ENCODE results near the gene GOPC. TPM values are rescaled to one million over a fixed set of nuclear protein-coding genes. Genes with fewer than 3 reads are reported as not detected.

GOPC gene
- total and polyA plus RNA-seq, 2 of the 13 experiments (the other 11 are each of a cell fraction or from before 2014, with no cell fraction given) = 20.9 to 41.5 TPM

GRCh38 chr6:117558818-117559217 lies 43.5 kb downstream of the GOPC start:
- CTCF ChIA-PET (ENCODE audit: low intra/inter-chr PET ratio, low total read pairs) = interaction anchor here (4.6 kb wide), 1 partner anchor 108 kb away, joined by 59 read pairs; no protein-coding TSS in a partner anchor
- Histone ChIP-seq H3K36me3 (replicated peaks in 1 of 2; ENCODE audit: control insufficient read depth in 1 of 2, insufficient read depth in 2 of 2, low read length in 2 of 2) (peaks cover 9 to 15% of the 10 kb centered on the region in 2 experiments; a peak in 4 of 5 replicates), H3K27me3 (ENCODE audit: control insufficient read depth in 1 of 2, insufficient read depth in 2 of 2, low read length in 2 of 2) (no peaks in the 10 kb centered on the region), H4K20me1 (ENCODE audit: insufficient read depth, low read length) (no peaks in the 10 kb centered on the region), H3K4me1 (ENCODE audit: insufficient read depth, low read length) (peaks cover 6% of the 10 kb centered on the region; the same call in 1 of the 2 replicates), H3K9ac (ENCODE audit: insufficient read depth, low read depth, low read length) (no peak overlapping the region), H3K4me2 (ENCODE audit: low read depth, low read length) (no peak overlapping the region), H3K79me2 (ENCODE audit: insufficient read depth, low read length) (no peaks in the 10 kb centered on the region), H3K9me3 (ENCODE audit: low read length) (no peaks in the 10 kb centered on the region), H3K4me3 (replicated peaks in 1 of 3; ENCODE audit: insufficient read depth in 1 of 3, low read depth in 2 of 3, low read length in 3 of 3) (no peak overlapping the region), H3K27ac (ENCODE audit: extremely low read length, insufficient read depth, low read length) (no peak overlapping the region), H2AFZ (ENCODE audit: low read length) (no peak overlapping the region)
- ATAC-seq (no peak), FAIRE-seq (no peak), DNase-seq (ENCODE audit: low spot score) (no peak)
- BruUV-seq (replicated peaks) = no TSS peak
- 95% methylated on average over 4 of the region's 4 CpGs for WGBS (ENCODE audit: low lambda C conversion rate)
- in situ Hi-C loops (cut with HindIII; ENCODE audit: extremely low pct_ligation_motif_present, low pct_unique_long_range_greater_than_20kb) = loop anchor here (5.0 kb wide), 1 partner anchor 107 kb away; no protein-coding TSS in a partner anchor
- TF ChIP-seq ARID2 (CRISPR knock-in tag; IDR thresholded peaks at IDR 0.05; ENCODE audit: borderline replicate concordance) = 0 out of 2 replicates have a peak, but pooled peaks have one; percentile 29
- TF ChIP-seq ZBTB33 (CRISPR knock-in tag; IDR thresholded peaks at IDR 0.05) = no peak
- TF ChIP-seq ZNF484 (CRISPR knock-in tag; IDR thresholded peaks at IDR 0.05; ENCODE audit: borderline replicate concordance, low read depth) = no peak
- no peak for TF ChIP-seq ZNF296 (CRISPR knock-in tag; conservative IDR thresholded peaks at IDR 0.05)
- peak; percentile 61 for TF ChIP-seq RBM22 (optimal IDR thresholded peaks at IDR 0.05; ENCODE audit: low read length)
- TF ChIP-seq PAF1 (CRISPR knock-in tag; IDR thresholded peaks at IDR 0.05) = peak; percentile 81; the same call in 1 of the 2 replicates
- TF ChIP-seq ZNF101 (CRISPR knock-in tag; IDR thresholded peaks at IDR 0.05; ENCODE audit: borderline replicate concordance, low read depth) = no peak
- TF ChIP-seq POLR2AphosphoS2 (IDR thresholded peaks at IDR 0.05; ENCODE audit: low read depth, low read length) = 0 out of 2 replicates have a peak, but pooled peaks have one; percentile 60
- TF ChIP-seq ZNF383 (CRISPR knock-in tag; IDR thresholded peaks at IDR 0.05; ENCODE audit: borderline replicate concordance) = no peak
- TF ChIP-seq KLF16 (CRISPR knock-in tag; IDR thresholded peaks at IDR 0.05) = 0 out of 4 replicates have a peak, but pooled peaks of 1 of the 2 experiments have one; percentile 19
- TF ChIP-seq GPN1 (CRISPR knock-in tag; IDR thresholded peaks at IDR 0.05; ENCODE audit: borderline replicate concordance) = no peak
- no peak for TF ChIP-seq LRRFIP1 (CRISPR knock-in tag; conservative IDR thresholded peaks at IDR 0.05)
- TF ChIP-seq AGO2 (optimal IDR thresholded peaks at IDR 0.05; ENCODE audit: low read depth, low read length) = no peak
- TF ChIP-seq NFIB (CRISPR knock-in tag; IDR thresholded peaks at IDR 0.05; ENCODE audit: borderline replicate concordance) = no peak
- TF ChIP-seq WIZ (CRISPR knock-in tag; IDR thresholded peaks at IDR 0.05) = no peak
- TF ChIP-seq THYN1 (CRISPR knock-in tag; IDR thresholded peaks at IDR 0.05; ENCODE audit: borderline replicate concordance, low read depth) = 0 out of 2 replicates have a peak, but pooled peaks have one; percentile 38
- TF ChIP-seq DMAP1 (CRISPR knock-in tag; IDR thresholded peaks at IDR 0.05) = no peak
- no peak for TF ChIP-seq ETV5 (CRISPR knock-in tag; IDR thresholded peaks at IDR 0.05; ENCODE audit: borderline replicate concordance)
- POLR2A ChIA-PET = interaction anchor here (1.4 to 2.9 kb wide), 5 partner anchors 43 to 80 kb away, joined by 3 to 11 read pairs (median 4); partner anchors contain the start of gene GOPC
- intact Hi-C loops (cut with micrococcal nuclease; ENCODE audit: unreplicated experiment) = no loop called here
